SU-DHL-6 (cell line): ENCODE data around the gene DHTKD1.

Experiments used
- H2AFZ ChIP-seq: fragments of 200-600 bp; sonication (generic); 2 replicates; pipeline ENCODE4 v1.6.1; 2014; ENCODE audit warnings: low read depth, mild to moderate bottlenecking, moderate library complexity, mixed read lengths, antibody characterized with exemption, low read length; ENCODE audit not compliant: severe bottlenecking
- H3F3A ChIP-seq: fragments of 200-600 bp; shearing (Covaris generic); 2 replicates; pipeline ENCODE4 v1.6.0; 2016; ENCODE audit warnings: antibody characterized with exemption, mild to moderate bottlenecking; ENCODE audit not compliant: insufficient read depth
- H3K27ac ChIP-seq: fragments of 200-600 bp; sonication (generic); 2 replicates; pipeline ENCODE4 v1.5.1; 2016; ENCODE audit warnings: low read depth, mild to moderate bottlenecking, low read length, moderate library complexity, mixed read lengths
- H3K27me3 ChIP-seq: fragments of 200-600 bp; sonication (generic), shearing (Covaris generic); 2 replicates; pipeline ENCODE4 v1.6.0; 2014; ENCODE audit warnings: mild to moderate bottlenecking, low read length
- H3K36me3 ChIP-seq: fragments of 200-600 bp; sonication (generic); 2 replicates; pipeline ENCODE4 v1.6.1; 2014; ENCODE audit warnings: mild to moderate bottlenecking, low read length, mixed read lengths
- H3K4me2 ChIP-seq: fragments of 300-600, 200-600 bp; shearing (Covaris generic), sonication (generic); 2 replicates; pipeline ENCODE4 v1.6.0; 2014; ENCODE audit warnings: low read length, low read depth, mild to moderate bottlenecking; ENCODE audit not compliant: poor library complexity, severe bottlenecking
- H3K4me3 ChIP-seq: fragments of 200-600 bp; sonication (generic); 2 replicates; pipeline ENCODE4 v1.5.1; 2014; ENCODE audit warnings: antibody characterized with exemption, low read length, mild to moderate bottlenecking, mixed read lengths; ENCODE audit not compliant: insufficient read depth, poor library complexity, severe bottlenecking
- H3K79me2 ChIP-seq: fragments of 200-600 bp; sonication (generic); 2 replicates; pipeline ENCODE4 v1.6.1; 2014; ENCODE audit warnings: mild to moderate bottlenecking, low read length, moderate library complexity; ENCODE audit not compliant: insufficient read depth
- H3K9ac ChIP-seq: fragments of 200-600 bp; sonication (generic); 2 replicates; pipeline ENCODE4 v1.7.0; 2014; ENCODE audit warnings: mild to moderate bottlenecking, low read length
- H3K9me2 ChIP-seq: fragments of 200-600 bp; sonication (generic); replicated peaks from 2 replicates; pipeline ENCODE4 v1.6.1; 2014; ENCODE audit warnings: low read length; ENCODE audit not compliant: insufficient read depth
- H3K9me3 ChIP-seq: fragments of 200-600 bp; sonication (generic); 2 replicates; pipeline ENCODE4 v1.6.1; 2014; ENCODE audit warnings: low read length, mixed read lengths; ENCODE audit not compliant: insufficient read depth
- H4K20me1 ChIP-seq: fragments of 200-600 bp; sonication (generic); 2 replicates; pipeline ENCODE4 v1.6.1; 2014; ENCODE audit warnings: low read depth, mild to moderate bottlenecking, antibody characterized with exemption, low read length, moderate library complexity, mixed read lengths
- EZH2phosphoT487 ChIP-seq: fragments of 200-600 bp; sonication (generic), shearing (Covaris generic); conservative IDR thresholded peaks from 2 replicates; pipeline ENCODE4 v1.6.1; 2018; ENCODE audit warnings: mild to moderate bottlenecking, antibody characterized with exemption, low read length, moderate library complexity, mixed read lengths
- TF ChIP-seq, protein P1 (sequence below): fragments of 200-600 bp; sonication (generic); IDR thresholded peaks from one replicate; pipeline ENCODE4 v1.5.1; 2017; ENCODE audit warnings: antibody characterized with exemption, mild to moderate bottlenecking, low read length, moderate library complexity; ENCODE audit not compliant: insufficient read depth, poor library complexity, severe bottlenecking

DHTKD1 gene

DNA sequence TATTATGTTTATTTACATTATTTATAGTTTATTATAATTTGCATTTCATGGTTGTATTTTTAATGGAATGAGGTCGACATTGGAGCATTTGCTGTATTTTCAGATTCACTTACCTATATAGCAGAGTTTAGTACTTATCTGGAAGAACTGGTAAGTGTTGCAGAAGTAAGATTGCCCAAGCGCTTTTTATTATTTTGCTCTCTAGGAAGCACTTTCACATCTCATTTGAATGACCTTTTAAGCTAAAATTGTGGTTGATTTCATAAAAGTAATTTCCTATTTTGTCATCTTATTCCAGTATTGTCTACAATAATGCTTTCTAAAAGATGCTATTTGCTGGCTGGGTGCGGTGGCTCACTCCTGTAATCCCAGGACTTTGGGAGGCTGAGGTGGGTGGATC lies 89.4 kb downstream of the DHTKD1 start:
- Histone ChIP-seq H3K9ac (no peak overlapping the region), H3K4me2 (no peak overlapping the region), H3K4me3 (no peak overlapping the region), H3K27me3 (no peaks in the 10 kb centered on the region), H3F3A (no peaks in the 10 kb centered on the region; the same call in 1 of the 2 replicates), H3K9me3 (no peaks in the 10 kb centered on the region), H3K79me2 (no peaks in the 10 kb centered on the region), H2AFZ (no peak overlapping the region), H3K36me3 (peaks cover 3% of the 10 kb centered on the region; the same call in 1 of the 2 replicates), H3K9me2 (no peaks in the 10 kb centered on the region), H4K20me1 (no peaks in the 10 kb centered on the region), H3K27ac (no peak overlapping the region)
- no peak for TF ChIP-seq EZH2phosphoT487
- TF ChIP-seq, protein P1, sequence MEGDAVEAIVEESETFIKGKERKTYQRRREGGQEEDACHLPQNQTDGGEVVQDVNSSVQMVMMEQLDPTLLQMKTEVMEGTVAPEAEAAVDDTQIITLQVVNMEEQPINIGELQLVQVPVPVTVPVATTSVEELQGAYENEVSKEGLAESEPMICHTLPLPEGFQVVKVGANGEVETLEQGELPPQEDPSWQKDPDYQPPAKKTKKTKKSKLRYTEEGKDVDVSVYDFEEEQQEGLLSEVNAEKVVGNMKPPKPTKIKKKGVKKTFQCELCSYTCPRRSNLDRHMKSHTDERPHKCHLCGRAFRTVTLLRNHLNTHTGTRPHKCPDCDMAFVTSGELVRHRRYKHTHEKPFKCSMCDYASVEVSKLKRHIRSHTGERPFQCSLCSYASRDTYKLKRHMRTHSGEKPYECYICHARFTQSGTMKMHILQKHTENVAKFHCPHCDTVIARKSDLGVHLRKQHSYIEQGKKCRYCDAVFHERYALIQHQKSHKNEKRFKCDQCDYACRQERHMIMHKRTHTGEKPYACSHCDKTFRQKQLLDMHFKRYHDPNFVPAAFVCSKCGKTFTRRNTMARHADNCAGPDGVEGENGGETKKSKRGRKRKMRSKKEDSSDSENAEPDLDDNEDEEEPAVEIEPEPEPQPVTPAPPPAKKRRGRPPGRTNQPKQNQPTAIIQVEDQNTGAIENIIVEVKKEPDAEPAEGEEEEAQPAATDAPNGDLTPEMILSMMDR, result no peak

DNA sequence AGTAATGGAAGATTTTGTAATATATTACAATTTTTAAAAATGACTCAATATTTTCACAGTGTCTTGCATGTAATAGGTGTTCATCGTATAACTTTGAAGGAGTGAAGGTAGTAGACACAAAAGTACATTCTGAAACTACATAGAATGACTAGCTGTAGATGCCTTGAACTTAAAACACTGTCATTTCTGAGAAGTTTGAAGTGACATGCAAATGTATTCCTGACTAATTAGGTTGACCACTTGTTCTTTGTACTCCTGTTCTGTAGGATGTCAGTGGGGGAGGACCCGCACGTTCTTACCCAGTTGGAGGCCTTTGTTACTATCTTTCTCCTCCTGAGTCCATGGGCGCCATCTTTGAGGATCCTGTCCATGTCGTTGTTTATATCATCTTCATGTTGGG lies 91.9 kb downstream of the DHTKD1 start:
- H4K20me1 ChIP-seq, result no peaks in the 10 kb centered on the region
- no peaks in the 10 kb centered on the region; the same call in 1 of the 2 replicates for H3F3A ChIP-seq

GRCh38 chr10:12162927-12163326 lies 94.2 kb downstream of the DHTKD1 start:
- H3K9me3 ChIP-seq, result no peaks in the 10 kb centered on the region
- no peaks in the 10 kb centered on the region; the same call in 1 of the 2 replicates for H3F3A ChIP-seq
- no peak overlapping the region for H2AFZ ChIP-seq
- TF ChIP-seq, protein P1, result no peak
- no peak for TF ChIP-seq EZH2phosphoT487
- no peak overlapping the region for H3K27ac ChIP-seq
- peaks cover 3% of the 10 kb centered on the region; the same call in 1 of the 2 replicates for H3K36me3 ChIP-seq
- H3K79me2 ChIP-seq, result no peaks in the 10 kb centered on the region
- H3K27me3 ChIP-seq, result no peaks in the 10 kb centered on the region
- no peak overlapping the region for H3K9ac ChIP-seq
- H3K4me2 ChIP-seq, result no peak overlapping the region
- no peaks in the 10 kb centered on the region for H3K9me2 ChIP-seq
- no peak overlapping the region for H3K4me3 ChIP-seq
- no peaks in the 10 kb centered on the region for H4K20me1 ChIP-seq

More for the DNA sequence above, 91.9 kb downstream of the DHTKD1 start:
- Histone ChIP-seq H3K4me3 (no peak overlapping the region), H3K27me3 (no peaks in the 10 kb centered on the region), H3K9ac (no peak overlapping the region), H3K79me2 (no peaks in the 10 kb centered on the region), H2AFZ (no peak overlapping the region), H3K27ac (no peak overlapping the region), H3K4me2 (no peak overlapping the region), H3K9me2 (no peaks in the 10 kb centered on the region), H3K9me3 (no peaks in the 10 kb centered on the region), H3K36me3 (peaks cover 3% of the 10 kb centered on the region; the same call in 1 of the 2 replicates)
- TF ChIP-seq EZH2phosphoT487, result no peak
- TF ChIP-seq, protein P1, result no peak
